GM19025 (cell line): Measurements from ENCODE around the gene KCNMA1.
"Not testable (repeated sequence)": the region's sequence is repeated elsewhere in the genome, so short reads cannot be mapped to it uniquely, and the experiment has no call there.

Experiments
- ATAC-seq: cut with Tn5 transposase; IDR thresholded peaks from one replicate; pipeline ENCODE4 v1.9.1; 2021; ENCODE audit warnings: mild to moderate bottlenecking, low read depth, moderate library complexity; ENCODE audit not compliant: unreplicated experiment

KCNMA1 gene

DNA sequence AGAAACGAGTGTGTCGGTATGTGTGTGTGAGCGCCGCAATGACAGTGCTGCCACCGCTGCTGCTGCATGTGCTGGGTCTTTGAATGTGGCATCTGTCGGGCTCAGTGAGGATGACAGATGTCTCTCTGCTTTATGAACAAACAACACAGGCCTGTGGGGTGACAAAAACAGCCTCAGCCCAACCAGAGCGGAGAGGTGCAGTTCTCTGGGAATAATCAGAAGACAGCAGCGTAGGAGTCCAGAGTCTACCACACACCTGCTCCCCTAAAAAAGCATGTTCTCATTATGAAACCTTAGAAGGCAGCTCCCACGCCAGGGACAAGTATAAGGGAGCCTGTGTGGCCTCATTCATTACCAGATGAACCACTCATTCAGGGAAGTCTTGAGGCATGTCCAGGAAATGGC is 278.3 kb downstream of the KCNMA1 start:
- no peak for ATAC-seq

DNA sequence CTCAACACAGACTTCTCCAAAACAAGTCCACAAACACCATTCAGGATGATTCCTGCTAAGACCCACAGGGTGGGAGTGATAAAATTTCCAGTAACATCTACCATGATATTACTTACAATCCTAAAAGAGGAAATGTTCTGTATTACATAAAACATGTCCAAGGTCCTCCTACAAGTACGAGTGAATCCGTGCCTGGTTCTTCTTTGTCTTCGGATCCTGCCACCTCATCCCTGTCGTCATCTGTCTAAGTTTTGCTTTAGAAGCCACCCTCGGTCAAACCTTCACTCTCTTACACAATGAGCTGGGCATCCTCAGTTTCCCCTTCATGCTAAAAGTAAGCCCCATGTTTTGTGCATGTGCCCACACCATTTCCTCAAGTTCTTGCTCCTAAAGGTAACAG is 279.0 kb downstream of the KCNMA1 start:
- no peak for ATAC-seq

DNA sequence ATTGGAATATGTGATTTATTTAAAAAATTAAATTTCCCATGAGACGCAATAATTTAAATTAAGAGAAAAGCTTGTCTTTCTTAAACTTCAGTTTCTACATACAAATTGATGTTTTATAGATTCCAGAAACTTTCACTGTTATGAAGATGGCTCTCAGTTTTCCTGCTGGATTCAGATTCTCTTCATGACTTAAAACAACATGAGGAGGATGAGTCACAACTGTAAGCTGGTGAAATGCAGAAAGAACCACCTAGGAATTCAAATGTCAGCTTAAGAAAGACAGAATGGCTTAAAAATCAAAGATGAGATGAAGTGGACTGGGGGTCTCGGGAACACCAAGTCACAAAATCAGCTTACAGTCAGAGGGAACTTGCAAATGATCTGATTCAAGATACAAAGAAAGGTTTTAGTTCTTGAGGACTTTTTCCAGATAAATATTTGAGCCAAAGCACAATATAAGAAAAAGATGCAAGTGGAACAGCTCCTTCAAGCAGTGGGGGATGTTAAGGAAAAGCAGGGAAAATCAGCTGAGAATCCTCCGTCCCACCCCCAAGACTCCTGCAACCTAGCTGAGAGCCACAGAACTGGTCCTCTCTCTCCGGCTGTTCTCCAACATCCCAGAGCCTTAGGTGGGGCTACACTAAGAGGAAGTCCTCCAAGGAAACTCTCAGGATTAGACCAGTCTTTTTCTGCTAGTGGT is 279.8 kb downstream of the KCNMA1 start:
- ATAC-seq = no peak

DNA sequence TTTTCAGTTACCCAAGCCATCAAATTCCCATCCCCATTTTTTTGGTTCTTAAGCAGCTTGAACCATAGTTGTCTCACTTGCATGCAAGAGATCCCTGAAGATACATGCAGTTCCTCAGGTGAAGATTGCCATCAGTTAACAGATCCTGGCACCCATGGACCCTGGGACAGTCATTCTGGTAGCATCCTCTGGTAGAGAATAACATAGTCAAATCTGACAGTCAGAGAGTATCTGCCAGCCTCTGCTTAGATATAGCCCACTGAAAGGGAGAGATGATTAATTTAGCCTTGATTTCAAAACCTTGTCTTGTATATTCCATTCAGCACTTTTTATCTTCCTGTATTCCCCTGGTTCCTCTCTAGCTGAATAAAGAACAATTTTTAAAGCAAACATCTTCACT is 280.4 kb downstream of the KCNMA1 start:
- ATAC-seq = no peak

DNA sequence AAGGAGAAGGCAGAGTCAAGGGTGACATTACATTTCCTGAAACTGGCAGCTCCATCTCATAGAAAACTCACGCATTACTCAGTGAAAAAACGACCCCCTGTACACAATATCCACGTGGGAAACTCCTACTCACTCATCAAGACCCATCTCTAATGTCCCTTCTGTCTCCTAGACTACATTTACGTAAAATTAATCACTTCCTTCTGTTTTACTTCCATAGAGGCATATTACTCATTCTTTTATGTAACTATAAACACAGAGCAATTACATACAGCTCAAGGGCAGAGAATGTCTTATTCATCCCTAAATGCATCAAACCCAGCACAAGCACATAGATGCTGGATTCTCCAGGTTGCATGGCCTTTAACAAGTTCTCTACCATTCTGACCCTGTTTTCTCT is 281.8 kb downstream of the KCNMA1 start:
- no peak for ATAC-seq

DNA sequence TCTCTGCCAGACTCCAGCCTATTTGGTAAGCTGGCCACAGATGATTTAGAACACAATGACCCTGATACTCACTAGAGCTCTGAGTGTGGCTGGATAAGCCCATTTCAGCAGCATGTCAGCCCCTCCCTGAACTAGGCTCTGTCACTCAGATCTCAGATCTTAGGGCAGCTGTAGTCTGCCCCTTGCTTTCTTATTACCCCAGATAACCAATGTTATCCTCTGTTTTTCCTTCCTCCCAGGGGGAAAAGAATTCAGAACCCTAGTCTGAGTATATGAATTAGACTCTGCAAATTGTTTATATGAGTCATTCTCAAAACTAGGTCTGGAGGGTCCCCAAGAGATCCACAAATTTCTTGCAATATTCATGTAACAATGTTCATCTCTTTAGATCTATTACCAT is 286.2 kb downstream of the KCNMA1 start:
- no peak for ATAC-seq

DNA sequence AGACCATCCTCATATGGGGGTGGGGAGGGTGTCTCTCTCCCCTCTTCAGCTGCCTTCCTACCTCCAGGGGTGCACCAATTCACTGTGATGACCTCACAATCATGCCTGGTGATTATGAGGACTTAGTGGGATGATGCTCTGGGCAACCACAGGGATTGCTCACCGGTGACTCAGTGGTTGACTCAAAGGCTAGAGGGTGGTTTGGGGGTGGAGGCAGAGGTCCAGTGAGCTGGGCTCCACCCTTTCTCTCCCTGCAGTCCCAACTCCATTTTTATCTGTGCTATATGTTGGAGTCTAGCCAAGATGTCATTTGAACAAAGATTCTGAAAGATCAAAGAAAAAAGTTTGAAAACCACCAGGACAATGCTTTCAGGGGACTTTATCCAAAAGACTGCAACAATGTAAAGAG is 286.9 kb downstream of the KCNMA1 start:
- ATAC-seq = no peak

DNA sequence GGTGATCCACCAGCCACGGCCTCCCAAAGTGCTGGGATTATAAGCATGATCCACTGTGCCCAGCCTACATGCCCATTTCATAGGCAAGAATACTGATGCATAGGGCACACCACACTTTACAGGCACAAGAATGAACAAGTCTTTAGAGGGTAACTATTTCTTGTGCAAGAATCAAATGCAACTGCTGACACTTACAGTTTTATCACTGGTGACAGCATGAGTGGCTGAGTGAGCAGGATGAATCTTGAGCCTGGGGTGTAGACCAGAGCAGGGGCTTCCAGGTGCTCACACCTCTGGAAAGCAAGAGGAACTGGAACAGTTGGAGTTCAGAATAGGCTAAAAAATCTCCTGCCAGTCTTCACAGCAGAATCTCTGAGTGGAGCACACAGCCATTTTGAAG is 287.5 kb downstream of the KCNMA1 start:
- no peak for ATAC-seq

DNA sequence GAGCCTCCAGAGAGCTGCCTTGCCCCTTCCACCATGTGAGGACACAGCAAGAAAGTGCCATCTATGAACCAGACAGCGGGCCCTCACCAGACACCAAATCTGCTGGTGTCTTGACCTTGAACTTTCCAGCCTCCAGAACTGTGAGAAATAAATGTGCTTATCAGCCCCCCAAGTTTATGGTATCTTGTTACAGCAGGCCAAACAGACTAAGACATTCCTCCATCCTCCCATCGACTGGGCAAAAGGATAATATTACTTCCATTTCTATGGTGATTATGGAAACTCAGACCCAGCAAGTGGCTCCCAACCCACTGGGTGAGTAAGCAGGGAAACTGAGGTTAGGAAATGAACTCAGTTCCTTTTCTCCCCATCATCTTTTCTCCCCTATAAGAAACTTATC is 288.4 kb downstream of the KCNMA1 start:
- ATAC-seq = no peak

DNA sequence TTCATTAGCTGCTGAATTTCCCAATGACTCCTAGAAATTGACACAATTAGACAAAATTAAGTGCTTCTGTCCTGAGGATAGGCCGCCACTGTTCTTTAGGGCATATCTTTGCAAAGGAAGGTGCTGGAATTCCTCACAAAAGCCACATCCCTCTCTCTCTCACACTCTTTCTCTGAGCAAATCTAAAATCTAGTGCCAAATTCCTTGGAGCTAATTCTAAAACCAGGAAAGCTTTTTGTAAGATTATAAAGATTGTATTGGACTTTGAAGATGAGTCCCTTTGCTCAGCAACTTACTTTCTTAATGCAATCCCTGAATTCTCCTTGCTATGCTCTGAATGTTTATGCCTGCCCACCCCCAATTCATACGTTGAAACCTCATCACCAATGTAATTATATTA is 288.9 kb downstream of the KCNMA1 start:
- no peak for ATAC-seq

DNA sequence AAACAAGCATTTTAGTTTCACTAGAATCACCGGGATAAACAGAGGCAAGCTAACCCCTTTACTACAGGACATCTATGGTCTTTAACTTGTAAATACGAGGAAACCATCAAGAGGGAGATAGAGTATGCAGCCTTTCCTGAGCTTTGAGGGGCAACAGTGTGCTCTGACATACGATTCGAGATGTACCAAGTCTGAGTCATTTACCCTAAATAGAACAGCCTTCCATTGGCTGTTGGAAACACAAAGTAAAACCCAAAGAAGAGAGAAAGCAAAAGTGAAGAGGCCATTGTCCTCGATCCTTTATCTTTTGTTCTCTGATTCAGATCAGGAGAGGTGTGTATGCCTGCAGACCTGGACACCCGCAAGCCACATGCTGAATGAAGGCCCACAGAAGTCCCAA is 289.5 kb downstream of the KCNMA1 start:
- ATAC-seq = no peak

DNA sequence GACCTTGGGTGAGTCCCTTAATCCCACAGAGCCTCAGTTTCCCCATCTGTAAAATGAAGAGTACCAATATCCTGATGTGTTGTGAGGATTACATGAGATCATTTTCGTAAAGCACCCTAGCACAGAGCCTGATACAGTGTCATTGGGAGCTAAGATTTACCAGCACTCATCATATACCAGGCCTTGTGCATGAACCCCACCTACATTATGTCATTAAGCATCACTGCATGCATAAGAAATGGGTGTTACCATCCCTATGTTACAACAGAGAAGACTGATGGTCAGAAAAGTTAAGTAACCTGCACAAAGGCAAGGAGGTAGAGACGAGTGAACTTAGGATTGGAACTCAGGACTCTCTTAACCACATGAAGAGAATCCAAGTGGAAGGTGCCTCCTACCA is 290.6 kb downstream of the KCNMA1 start:
- ATAC-seq = no peak

DNA sequence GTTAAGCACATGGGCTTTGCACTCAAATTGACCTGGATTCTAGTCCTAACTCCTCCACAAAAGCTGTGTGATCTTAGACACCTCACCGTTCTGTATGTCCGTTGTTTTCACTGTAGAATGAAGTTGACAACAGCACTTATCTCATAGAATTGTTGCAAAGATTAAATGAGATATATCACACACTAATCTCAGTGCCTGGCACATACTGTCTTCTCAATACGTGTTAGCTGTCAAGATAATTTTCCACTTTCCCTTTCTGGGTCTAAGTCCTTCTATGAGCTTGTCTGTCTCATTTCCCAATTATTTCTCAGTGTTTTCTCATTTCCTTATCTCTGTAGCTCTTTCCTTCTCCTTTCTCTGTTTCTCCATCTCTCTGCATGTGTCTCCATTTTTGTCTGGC is 296.6 kb downstream of the KCNMA1 start:
- no peak for ATAC-seq

DNA sequence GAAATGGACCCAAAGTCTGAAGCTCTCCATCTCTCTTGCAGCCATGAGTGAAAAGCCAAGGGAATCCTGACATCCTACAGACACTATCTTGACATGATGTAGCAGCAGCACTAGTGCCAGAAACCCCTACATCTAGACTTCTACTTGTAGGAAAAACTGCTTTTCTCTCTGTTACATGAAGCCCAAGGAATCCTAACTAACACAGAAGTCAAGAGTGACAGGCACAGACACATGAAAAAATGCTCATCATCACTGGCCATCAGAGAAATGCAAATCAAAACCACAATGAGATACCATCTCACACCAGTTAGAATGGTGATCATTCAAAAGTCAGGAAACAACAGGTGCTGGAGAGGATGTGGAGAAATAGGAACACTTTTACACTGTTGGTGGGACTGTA is 297.7 kb downstream of the KCNMA1 start:
- ATAC-seq = not testable (repeated sequence)

DNA sequence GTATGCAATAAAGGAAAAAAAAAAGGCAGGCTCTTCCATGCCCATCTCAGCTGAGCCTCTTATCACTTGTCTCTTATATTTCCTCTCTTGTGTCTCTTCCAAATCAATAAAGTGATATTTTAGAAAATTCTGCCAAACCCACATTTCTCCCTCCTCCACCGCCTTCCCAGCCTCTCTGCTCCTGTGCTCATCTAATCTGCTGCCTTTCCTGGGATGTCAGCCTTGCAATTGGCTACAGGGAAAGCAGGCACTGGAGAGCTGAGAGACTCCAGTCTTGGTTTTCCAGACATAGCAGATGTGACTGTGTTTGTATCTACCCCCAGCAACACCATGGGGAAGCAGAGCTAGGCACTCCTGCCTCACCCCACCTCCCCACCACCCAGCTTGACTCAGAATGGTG is 298.4 kb downstream of the KCNMA1 start:
- no peak for ATAC-seq

DNA sequence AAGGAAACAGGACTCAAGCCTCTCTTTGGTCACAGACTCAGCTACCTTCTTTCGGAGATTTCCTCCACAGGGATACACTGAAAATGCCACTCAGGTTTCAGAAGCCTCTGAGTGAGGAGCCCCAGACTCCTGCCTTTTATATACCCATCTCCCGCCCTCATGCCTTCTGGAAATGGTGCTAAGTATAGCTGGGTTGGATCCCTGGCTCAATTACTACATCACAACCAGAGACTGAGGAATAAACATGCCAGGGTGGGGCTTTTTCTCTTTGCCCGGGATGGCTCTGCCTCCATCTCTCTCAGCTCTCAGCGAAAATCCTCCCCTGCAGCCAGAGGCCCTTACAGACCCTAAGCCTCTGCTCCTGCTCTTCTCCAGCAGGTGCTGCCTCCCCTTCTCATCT is 299.5 kb downstream of the KCNMA1 start:
- no peak for ATAC-seq

DNA sequence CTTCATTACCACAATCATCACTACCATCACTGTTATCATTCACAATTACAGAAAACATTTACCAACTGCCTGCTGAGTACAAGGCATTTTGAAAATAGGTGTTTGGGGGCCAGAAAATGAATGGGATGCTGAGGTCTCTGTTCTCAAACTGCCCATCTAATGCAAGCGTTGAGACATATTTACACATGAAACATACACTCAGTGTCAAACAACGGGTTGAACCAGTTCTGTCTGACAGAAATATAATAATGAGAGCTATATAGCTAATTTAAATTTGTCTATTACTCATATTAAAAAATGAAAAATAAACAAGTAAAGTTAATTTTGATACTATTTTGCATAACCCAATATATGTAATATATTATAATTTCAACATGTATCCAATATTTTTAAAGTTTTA is 303.1 kb downstream of the KCNMA1 start:
- ATAC-seq = no peak

DNA sequence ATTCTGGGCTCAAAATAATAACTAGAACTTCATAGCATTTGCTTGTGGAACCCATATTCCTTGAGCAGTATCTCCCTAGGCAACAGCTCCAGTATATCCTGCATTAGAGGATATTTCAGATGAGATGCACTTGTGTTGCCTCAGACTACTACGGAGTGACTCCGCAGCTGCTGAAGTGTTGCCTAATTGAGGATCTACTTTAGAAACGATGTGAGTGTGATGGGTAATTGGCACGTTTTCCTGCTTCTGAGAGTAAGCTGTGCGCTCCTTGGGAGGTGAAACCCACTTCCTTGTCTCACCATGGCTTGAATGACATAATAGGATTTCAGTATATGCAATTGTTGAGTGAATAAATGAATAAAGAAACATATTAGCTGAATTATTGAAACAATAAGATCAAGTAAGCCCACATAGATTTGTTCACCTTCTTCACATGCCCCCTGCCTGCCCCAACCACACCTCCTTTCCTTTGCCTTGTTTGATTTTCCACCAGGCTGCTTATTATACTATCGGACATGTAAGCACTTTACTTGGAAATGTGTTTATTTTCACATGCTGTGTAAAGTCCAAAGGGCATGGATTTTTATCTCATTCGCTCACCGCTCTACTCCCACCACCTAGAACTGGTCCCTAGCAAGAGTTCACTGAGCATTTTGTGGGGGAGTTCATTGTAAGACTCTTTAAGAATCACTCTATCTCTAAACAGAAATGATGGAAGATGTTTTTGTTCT is 303.8 kb downstream of the KCNMA1 start:
- ATAC-seq = no peak

DNA sequence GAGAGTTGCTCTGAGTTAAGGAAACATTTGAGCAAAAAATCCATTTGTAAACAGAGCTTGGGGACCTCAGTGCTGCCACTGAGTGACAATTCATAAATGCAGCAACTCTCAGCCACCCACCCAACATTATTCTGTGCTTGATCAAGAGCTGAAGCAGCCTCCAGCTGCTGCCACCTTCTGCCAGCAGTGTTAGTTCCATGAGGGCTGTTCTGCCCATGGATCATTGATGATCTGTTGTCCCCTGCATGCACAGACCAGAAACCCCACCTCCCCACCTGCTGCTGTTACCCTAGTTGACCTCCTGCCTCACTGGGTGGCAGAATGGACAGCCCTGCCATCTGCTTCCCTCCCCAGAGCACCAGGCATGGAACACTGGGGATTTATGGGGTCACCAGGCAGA is 305.4 kb downstream of the KCNMA1 start:
- ATAC-seq = no peak

DNA sequence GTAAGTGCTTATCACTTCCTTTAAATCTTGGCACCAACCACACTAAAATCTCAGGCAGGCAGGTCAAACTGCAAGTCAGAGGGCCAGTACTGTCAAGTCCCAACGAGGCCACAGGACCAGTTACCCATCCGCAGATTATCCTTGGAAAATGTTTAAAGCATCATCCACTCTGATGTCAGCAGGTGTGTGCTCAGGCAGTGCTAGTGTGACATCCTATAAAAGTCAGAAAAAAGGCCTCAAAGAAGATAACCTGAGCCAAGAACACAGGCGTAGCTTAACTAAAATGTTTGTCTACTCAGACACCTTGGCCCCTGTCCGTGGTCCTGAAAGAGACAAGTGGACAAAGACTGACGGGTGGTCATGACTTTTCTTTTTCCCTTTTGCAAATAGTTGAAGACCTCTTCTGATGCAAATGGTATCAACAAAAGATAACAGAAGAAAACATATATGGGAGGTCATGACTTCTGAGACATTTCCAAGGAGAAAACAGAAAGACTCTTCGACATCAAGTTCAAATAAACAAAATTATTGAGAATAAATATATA is 309.3 kb downstream of the KCNMA1 start:
- no peak for ATAC-seq

DNA sequence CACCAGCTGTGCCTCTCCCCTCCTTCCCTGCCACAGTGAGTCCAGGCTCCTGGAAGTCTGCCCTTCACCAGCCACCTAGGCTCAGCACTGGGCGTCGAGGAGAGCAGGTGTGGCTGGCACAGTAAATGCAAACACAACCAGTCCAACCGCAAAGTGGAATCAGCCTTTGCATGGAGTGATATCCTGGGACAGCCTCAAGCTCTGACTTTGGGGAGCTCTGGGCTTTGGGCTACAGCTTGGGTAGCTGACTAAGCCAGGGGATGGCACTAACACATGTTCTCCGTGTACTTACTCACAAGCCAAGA is 312.4 kb downstream of the KCNMA1 start:
- no peak for ATAC-seq

DNA sequence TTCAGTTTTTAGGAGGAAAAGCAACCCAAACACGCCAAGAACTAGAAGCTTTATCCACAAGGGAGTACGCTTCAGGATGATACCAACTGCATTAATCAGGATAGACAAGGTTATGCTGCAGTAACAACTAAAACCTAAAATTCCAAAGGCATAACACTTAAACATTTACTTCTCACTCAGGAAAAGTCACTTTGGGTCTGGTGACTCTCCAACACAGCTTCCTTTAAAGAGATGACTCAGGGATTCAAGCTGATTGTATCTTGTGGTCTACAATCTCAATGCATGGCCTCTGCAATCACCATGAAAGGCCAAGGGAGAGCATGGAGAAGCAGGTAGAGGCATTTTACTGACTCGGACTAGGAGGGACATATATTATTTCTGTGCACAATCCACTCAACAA is 315.8 kb downstream of the KCNMA1 start:
- no peak for ATAC-seq
